ENCODE data around the gene EPB41L4A.

Gene EPB41L4A

DNA sequence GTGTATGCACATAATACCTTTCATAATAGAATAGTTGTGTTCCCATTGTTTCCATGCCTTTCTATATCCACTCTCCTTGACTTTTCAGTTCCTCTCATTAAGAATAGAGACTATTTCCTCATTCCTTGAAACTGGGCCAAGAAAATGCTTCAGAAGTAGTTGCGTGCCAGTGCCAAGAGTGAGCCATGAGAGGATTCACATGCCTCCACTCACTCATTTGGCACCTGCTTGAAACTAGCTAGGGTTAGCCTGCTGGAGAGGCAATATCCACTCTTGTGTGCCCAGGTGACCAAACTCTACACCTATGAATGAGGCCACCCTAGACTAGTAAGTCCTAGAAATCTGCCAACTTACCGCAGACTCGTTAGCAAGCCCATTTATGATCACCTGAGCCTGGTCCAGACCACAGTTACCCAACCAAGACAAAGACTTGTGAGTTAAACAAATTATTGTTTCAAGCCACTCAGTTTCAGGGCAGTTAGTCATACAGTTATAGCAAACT, 276.3 kb downstream of the EPB41L4A start (continued):
- TF ChIP-seq, protein P1, sequence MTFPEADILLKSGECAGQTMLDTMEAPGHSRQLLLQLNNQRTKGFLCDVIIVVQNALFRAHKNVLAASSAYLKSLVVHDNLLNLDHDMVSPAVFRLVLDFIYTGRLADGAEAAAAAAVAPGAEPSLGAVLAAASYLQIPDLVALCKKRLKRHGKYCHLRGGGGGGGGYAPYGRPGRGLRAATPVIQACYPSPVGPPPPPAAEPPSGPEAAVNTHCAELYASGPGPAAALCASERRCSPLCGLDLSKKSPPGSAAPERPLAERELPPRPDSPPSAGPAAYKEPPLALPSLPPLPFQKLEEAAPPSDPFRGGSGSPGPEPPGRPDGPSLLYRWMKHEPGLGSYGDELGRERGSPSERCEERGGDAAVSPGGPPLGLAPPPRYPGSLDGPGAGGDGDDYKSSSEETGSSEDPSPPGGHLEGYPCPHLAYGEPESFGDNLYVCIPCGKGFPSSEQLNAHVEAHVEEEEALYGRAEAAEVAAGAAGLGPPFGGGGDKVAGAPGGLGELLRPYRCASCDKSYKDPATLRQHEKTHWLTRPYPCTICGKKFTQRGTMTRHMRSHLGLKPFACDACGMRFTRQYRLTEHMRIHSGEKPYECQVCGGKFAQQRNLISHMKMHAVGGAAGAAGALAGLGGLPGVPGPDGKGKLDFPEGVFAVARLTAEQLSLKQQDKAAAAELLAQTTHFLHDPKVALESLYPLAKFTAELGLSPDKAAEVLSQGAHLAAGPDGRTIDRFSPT (tag by site-specific recombination; IDR thresholded peaks at IDR 0.05), result no peak
- no peak for TF ChIP-seq ZNF624 (tag by site-specific recombination; IDR thresholded peaks at IDR 0.05)

DNA sequence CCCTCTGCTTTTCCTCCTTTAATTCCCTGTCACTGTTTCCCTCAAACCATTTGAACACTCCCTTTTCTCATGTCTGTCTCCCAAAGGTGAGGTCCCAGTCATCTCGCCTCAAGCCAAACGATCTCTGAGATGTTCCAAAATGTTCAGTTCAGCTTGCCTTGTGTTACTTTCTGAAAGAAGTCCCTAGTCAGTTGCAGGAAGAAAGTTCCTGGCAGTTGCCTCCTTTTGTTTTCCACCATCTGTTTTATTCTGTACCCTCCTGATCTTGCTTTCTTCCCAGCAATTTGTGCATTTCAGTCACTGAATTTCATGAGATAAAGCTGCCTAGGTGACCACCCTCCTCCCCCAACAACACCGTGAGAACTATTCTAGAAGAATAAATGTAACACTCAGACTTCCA, 277.5 kb downstream of the EPB41L4A start:
- Histone ChIP-seq H3K9me3 (ENCODE audit: control insufficient read depth, insufficient read depth, low read depth, low read length) (no peaks in the 10 kb centered on the region), H3K27ac (ENCODE audit: extremely low read depth, low read depth, low read length) (no peak overlapping the region), H3K4me1 (ENCODE audit: control insufficient read depth, insufficient read depth, low read length) (no peaks in the 10 kb centered on the region), H3K4me3 (ENCODE audit: low read depth, low read length) (no peak overlapping the region), H3K36me3 (ENCODE audit: control insufficient read depth in 2 of 2, insufficient read depth in 1 of 2, low read length in 2 of 2) (no peaks in the 10 kb centered on the region)
- ChIA-PET CTCF (interaction anchor here (0.6 to 0.7 kb wide), 2 partner anchors 19 to 916 kb away, joined by 3 read pairs; no protein-coding TSS in a partner anchor), POLR2A (no interaction called here)
- no peak for TF ChIP-seq ZNF837 (tag by site-specific recombination; IDR thresholded peaks at IDR 0.05)
- TF ChIP-seq REPIN1 (tag by site-specific recombination; IDR thresholded peaks at IDR 0.05; ENCODE audit: low read depth), result no peak
- no peak for TF ChIP-seq EGR2 (tag by site-specific recombination; IDR thresholded peaks at IDR 0.05; ENCODE audit: low read depth)
- no peak for TF ChIP-seq ZNF76 (tag by site-specific recombination; IDR thresholded peaks at IDR 0.05; ENCODE audit: borderline replicate concordance, low read depth)
- TF ChIP-seq ZNF670 (tag by site-specific recombination; IDR thresholded peaks at IDR 0.05; ENCODE audit: low read depth), result no peak
- TF ChIP-seq ZNF510 (tag by site-specific recombination; IDR thresholded peaks at IDR 0.05; ENCODE audit: insufficient replicate concordance), result no peak
- TF ChIP-seq ZNF792 (tag by site-specific recombination; IDR thresholded peaks at IDR 0.05), result no peak
- no peak for TF ChIP-seq ZNF776 (tag by site-specific recombination; IDR thresholded peaks at IDR 0.05; ENCODE audit: borderline replicate concordance)

DNA sequence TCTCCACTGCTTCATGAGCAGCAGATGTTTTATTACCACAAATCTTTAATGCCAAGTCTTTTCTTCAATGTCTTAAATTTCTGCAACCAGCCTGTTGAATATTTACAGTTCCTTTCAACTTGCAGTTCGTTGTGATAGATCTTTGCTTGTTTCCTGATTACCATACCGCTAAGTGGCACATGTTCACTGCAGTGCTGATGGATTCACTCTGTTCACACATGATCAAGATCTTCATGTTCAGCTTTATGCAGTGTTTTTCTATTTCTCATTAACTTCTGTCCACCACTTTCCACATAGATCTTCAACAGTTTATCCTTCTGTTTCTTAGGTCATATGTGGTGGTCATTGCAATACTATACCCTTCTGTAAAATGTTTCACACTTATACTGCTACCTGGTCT, 280.6 kb downstream of the EPB41L4A start:
- POLR2A ChIA-PET, result interaction anchor here (0.7 kb wide), 1 partner anchor 646 kb away, joined by 3 read pairs; no protein-coding TSS in a partner anchor
- H3K36me3 ChIP-seq (ENCODE audit: control insufficient read depth in 2 of 2, insufficient read depth in 1 of 2, low read length in 2 of 2), result no peaks in the 10 kb centered on the region
- H3K9me3 ChIP-seq (ENCODE audit: control insufficient read depth, insufficient read depth, low read depth, low read length), result no peaks in the 10 kb centered on the region
- H3K27ac ChIP-seq (ENCODE audit: extremely low read depth, low read depth, low read length), result no peak overlapping the region
- CTCF ChIA-PET, result interaction anchor here (0.8 kb wide), 1 partner anchor 28 kb away, joined by 4 read pairs; no protein-coding TSS in a partner anchor
- no peaks in the 10 kb centered on the region for H3K4me1 ChIP-seq (ENCODE audit: control insufficient read depth, insufficient read depth, low read length)
- no peak overlapping the region for H3K4me3 ChIP-seq (ENCODE audit: low read depth, low read length)
- TF ChIP-seq, protein P2, sequence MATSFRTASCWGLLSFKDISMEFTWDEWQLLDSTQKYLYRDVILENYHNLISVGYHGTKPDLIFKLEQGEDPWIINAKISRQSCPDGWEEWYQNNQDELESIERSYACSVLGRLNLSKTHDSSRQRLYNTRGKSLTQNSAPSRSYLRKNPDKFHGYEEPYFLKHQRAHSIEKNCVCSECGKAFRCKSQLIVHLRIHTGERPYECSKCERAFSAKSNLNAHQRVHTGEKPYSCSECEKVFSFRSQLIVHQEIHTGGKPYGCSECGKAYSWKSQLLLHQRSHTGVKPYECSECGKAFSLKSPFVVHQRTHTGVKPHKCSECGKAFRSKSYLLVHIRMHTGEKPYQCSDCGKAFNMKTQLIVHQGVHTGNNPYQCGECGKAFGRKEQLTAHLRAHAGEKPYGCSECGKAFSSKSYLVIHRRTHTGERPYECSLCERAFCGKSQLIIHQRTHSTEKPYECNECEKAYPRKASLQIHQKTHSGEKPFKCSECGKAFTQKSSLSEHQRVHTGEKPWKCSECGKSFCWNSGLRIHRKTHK (tag by site-specific recombination; IDR thresholded peaks at IDR 0.05), result no peak
- TF ChIP-seq, protein P3, sequence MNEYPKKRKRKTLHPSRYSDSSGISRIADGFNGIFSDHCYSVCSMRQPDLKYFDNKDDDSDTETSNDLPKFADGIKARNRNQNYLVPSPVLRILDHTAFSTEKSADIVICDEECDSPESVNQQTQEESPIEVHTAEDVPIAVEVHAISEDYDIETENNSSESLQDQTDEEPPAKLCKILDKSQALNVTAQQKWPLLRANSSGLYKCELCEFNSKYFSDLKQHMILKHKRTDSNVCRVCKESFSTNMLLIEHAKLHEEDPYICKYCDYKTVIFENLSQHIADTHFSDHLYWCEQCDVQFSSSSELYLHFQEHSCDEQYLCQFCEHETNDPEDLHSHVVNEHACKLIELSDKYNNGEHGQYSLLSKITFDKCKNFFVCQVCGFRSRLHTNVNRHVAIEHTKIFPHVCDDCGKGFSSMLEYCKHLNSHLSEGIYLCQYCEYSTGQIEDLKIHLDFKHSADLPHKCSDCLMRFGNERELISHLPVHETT (tag by site-specific recombination; IDR thresholded peaks at IDR 0.05), result no peak
- TF ChIP-seq ZNF501 (tag by site-specific recombination; IDR thresholded peaks at IDR 0.05) (no peak), ZNF600 (tag by site-specific recombination; IDR thresholded peaks at IDR 0.05) (no peak), ZNF768 (tag by site-specific recombination; IDR thresholded peaks at IDR 0.05) (no peak), SP2 (tag by site-specific recombination; IDR thresholded peaks at IDR 0.05) (no peak), ZNF155 (tag by site-specific recombination; IDR thresholded peaks at IDR 0.05) (no peak), ZNF776 (tag by site-specific recombination; IDR thresholded peaks at IDR 0.05; ENCODE audit: borderline replicate concordance) (no peak), ZNF121 (tag by site-specific recombination; IDR thresholded peaks at IDR 0.05) (no peak), ZNF16 (tag by site-specific recombination; IDR thresholded peaks at IDR 0.05; ENCODE audit: low read depth) (no peak), ZIC2 (tag by site-specific recombination; IDR thresholded peaks at IDR 0.05) (no peak), ZNF629 (tag by site-specific recombination; IDR thresholded peaks at IDR 0.05) (no peak), ZNF302 (tag by site-specific recombination; IDR thresholded peaks at IDR 0.05; ENCODE audit: low read depth) (no peak)
- TF ChIP-seq, protein P4, sequence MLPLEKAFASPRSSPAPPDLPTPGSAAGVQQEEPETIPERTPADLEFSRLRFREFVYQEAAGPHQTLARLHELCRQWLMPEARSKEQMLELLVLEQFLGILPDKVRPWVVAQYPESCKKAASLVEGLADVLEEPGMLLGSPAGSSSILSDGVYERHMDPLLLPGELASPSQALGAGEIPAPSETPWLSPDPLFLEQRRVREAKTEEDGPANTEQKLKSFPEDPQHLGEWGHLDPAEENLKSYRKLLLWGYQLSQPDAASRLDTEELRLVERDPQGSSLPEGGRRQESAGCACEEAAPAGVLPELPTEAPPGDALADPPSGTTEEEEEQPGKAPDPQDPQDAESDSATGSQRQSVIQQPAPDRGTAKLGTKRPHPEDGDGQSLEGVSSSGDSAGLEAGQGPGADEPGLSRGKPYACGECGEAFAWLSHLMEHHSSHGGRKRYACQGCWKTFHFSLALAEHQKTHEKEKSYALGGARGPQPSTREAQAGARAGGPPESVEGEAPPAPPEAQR (tag by site-specific recombination; IDR thresholded peaks at IDR 0.05), result no peak
- TF ChIP-seq, protein P5, sequence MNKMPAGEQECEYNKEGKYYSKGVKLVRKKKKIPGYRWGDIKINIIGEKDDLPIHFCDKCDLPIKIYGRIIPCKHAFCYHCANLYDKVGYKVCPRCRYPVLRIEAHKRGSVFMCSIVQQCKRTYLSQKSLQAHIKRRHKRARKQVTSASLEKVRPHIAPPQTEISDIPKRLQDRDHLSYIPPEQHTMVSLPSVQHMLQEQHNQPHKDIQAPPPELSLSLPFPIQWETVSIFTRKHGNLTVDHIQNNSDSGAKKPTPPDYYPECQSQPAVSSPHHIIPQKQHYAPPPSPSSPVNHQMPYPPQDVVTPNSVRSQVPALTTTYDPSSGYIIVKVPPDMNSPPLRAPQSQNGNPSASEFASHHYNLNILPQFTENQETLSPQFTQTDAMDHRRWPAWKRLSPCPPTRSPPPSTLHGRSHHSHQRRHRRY (tag by site-specific recombination; IDR thresholded peaks at IDR 0.05), result no peak
- TF ChIP-seq, protein P6, sequence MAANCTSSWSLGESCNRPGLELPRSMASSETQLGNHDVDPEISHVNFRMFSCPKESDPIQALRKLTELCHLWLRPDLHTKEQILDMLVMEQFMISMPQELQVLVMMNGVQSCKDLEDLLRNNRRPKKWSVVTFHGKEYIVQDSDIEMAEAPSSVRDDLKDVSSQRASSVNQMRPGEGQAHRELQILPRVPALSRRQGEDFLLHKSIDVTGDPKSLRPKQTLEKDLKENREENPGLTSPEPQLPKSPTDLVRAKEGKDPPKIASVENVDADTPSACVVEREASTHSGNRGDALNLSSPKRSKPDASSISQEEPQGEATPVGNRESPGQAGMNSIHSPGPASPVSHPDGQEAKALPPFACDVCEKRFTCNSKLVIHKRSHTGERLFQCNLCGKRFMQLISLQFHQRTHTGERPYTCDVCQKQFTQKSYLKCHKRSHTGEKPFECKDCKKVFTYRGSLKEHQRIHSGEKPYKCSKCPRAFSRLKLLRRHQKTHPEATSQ (tag by site-specific recombination; IDR thresholded peaks at IDR 0.05), result no peak

All from HEK293 (cell line).